Rectal smooth muscle tissue (tissue), 1 donor: ENCODE data around the gene TAF15.

Source experiments
- H3K27ac ChIP-seq: one replicate; pipeline ENCODE4 v1.7.0; 2013; ENCODE audit warnings: low read depth, low read length, inconsistent platforms
- H3K27me3 ChIP-seq: one replicate; pipeline ENCODE4 v1.7.0; 2013; ENCODE audit warnings: low read length; ENCODE audit not compliant: control insufficient read depth, insufficient read depth
- H3K36me3 ChIP-seq: one replicate; pipeline ENCODE4 v1.7.0; 2013; ENCODE audit warnings: low read length; ENCODE audit not compliant: control insufficient read depth, insufficient read depth
- H3K4me1 ChIP-seq: one replicate; pipeline ENCODE4 v1.7.0; 2013; ENCODE audit warnings: low read length; ENCODE audit not compliant: control insufficient read depth, insufficient read depth
- H3K4me3 ChIP-seq: one replicate; pipeline ENCODE4 v1.7.0; 2013; ENCODE audit warnings: low read length
- H3K9ac ChIP-seq: one replicate; pipeline ENCODE4 v1.7.0; 2013; ENCODE audit warnings: low read length

The TAF15 gene

GRCh38 chr17:35809855-35810461, 674 bp downstream of the TAF15 start:
- H3K4me3 ChIP-seq, result peak overlapping the region; percentile 85
- H3K27me3 ChIP-seq, result no peaks in the 10 kb centered on the region
- H3K36me3 ChIP-seq, result no peaks in the 10 kb centered on the region
- H3K27ac ChIP-seq, result peak overlapping the region; percentile 97
- peak overlapping the region; percentile 96 for H3K9ac ChIP-seq
- H3K4me1 ChIP-seq, result peaks cover 13% of the 10 kb centered on the region

GRCh38 chr17:35811759-35812158, 2.5 kb downstream of the TAF15 start:
- Histone ChIP-seq H3K4me1 (peaks cover 13% of the 10 kb centered on the region), H3K9ac (no peak overlapping the region), H3K4me3 (no peak overlapping the region)

GRCh38 chr17:35812456-35812855, 3.2 kb downstream of the TAF15 start:
- H3K27ac ChIP-seq, result no peak overlapping the region
- H3K9ac ChIP-seq, result no peak overlapping the region
- no peaks in the 10 kb centered on the region for H3K36me3 ChIP-seq
- no peak overlapping the region for H3K4me3 ChIP-seq
- H3K4me1 ChIP-seq, result peaks cover 13% of the 10 kb centered on the region
- H3K27me3 ChIP-seq, result no peaks in the 10 kb centered on the region

More at GRCh38 chr17:35811759-35812158, 2.5 kb downstream of the TAF15 start:
- H3K27ac ChIP-seq, result no peak overlapping the region
- H3K36me3 ChIP-seq, result no peaks in the 10 kb centered on the region
- no peaks in the 10 kb centered on the region for H3K27me3 ChIP-seq

- no peaks in the 10 kb centered on the region for H3K27me3 ChIP-seq
- H3K27ac ChIP-seq, result no peak overlapping the region
- H3K9ac ChIP-seq, result no peak overlapping the region
- no peak overlapping the region for H3K4me3 ChIP-seq
- no peaks in the 10 kb centered on the region for H3K36me3 ChIP-seq
- no peaks in the 10 kb centered on the region for H3K4me1 ChIP-seq
Observed at GRCh38 chr17:35816723-35817122, 7.4 kb downstream of the TAF15 start.

- H3K27ac ChIP-seq, result no peak overlapping the region
- H3K27me3 ChIP-seq, result no peaks in the 10 kb centered on the region
- H3K4me3 ChIP-seq, result no peak overlapping the region
- no peak overlapping the region for H3K9ac ChIP-seq
- no peaks in the 10 kb centered on the region for H3K4me1 ChIP-seq
- H3K36me3 ChIP-seq, result no peaks in the 10 kb centered on the region
Observed at GRCh38 chr17:35817196-35817595, 7.9 kb downstream of the TAF15 start.

GRCh38 chr17:35819455-35819854, 10.2 kb downstream of the TAF15 start:
- Histone ChIP-seq H3K27me3 (no peaks in the 10 kb centered on the region), H3K4me1 (no peaks in the 10 kb centered on the region), H3K27ac (no peak overlapping the region), H3K4me3 (no peak overlapping the region), H3K9ac (no peak overlapping the region), H3K36me3 (peaks cover 6% of the 10 kb centered on the region)

- Histone ChIP-seq H3K36me3 (peaks cover 10% of the 10 kb centered on the region), H3K4me1 (no peaks in the 10 kb centered on the region), H3K27me3 (no peaks in the 10 kb centered on the region), H3K4me3 (no peak overlapping the region), H3K9ac (no peak overlapping the region), H3K27ac (no peak overlapping the region)
Observed at GRCh38 chr17:35821308-35821707, 12.0 kb downstream of the TAF15 start.

GRCh38 chr17:35825206-35825605, 15.9 kb downstream of the TAF15 start:
- H3K9ac ChIP-seq, result no peak overlapping the region
- no peaks in the 10 kb centered on the region for H3K4me1 ChIP-seq
- peaks cover 10% of the 10 kb centered on the region for H3K36me3 ChIP-seq
- H3K27ac ChIP-seq, result no peak overlapping the region
- no peaks in the 10 kb centered on the region for H3K27me3 ChIP-seq
- H3K4me3 ChIP-seq, result no peak overlapping the region

GRCh38 chr17:35841101-35841500, 31.8 kb downstream of the TAF15 start:
- Histone ChIP-seq H3K27ac (no peak overlapping the region), H3K36me3 (peaks cover 28% of the 10 kb centered on the region), H3K9ac (no peak overlapping the region), H3K4me3 (no peak overlapping the region), H3K27me3 (no peaks in the 10 kb centered on the region), H3K4me1 (no peaks in the 10 kb centered on the region)

GRCh38 chr17:35841505-35841904, 32.2 kb downstream of the TAF15 start:
- H3K4me3 ChIP-seq, result no peak overlapping the region
- no peak overlapping the region for H3K9ac ChIP-seq
- H3K4me1 ChIP-seq, result no peaks in the 10 kb centered on the region
- H3K27ac ChIP-seq, result no peak overlapping the region
- peaks cover 27% of the 10 kb centered on the region for H3K36me3 ChIP-seq
- no peaks in the 10 kb centered on the region for H3K27me3 ChIP-seq

- no peak overlapping the region for H3K27ac ChIP-seq
- no peak overlapping the region for H3K9ac ChIP-seq
- no peaks in the 10 kb centered on the region for H3K27me3 ChIP-seq
- H3K4me3 ChIP-seq, result no peak overlapping the region
- H3K36me3 ChIP-seq, result peaks cover 25% of the 10 kb centered on the region
- no peaks in the 10 kb centered on the region for H3K4me1 ChIP-seq
Observed at GRCh38 chr17:35842239-35842638, 33.0 kb downstream of the TAF15 start.

GRCh38 chr17:35843698-35844097, 34.4 kb downstream of the TAF15 start:
- no peaks in the 10 kb centered on the region for H3K4me1 ChIP-seq
- peaks cover 26% of the 10 kb centered on the region for H3K36me3 ChIP-seq
- no peak overlapping the region for H3K9ac ChIP-seq
- H3K4me3 ChIP-seq, result no peak overlapping the region
- H3K27ac ChIP-seq, result no peak overlapping the region
- H3K27me3 ChIP-seq, result no peaks in the 10 kb centered on the region

- Histone ChIP-seq H3K4me1 (no peaks in the 10 kb centered on the region), H3K27ac (no peak overlapping the region), H3K36me3 (peaks cover 24% of the 10 kb centered on the region), H3K4me3 (no peak overlapping the region), H3K9ac (no peak overlapping the region), H3K27me3 (no peaks in the 10 kb centered on the region)
Observed at GRCh38 chr17:35844547-35844946, 35.3 kb downstream of the TAF15 start.
